HEK293 (cell line): Measurements from ENCODE around the gene SLC25A12.

Experiments
- CTCF ChIA-PET: fragments of 350-600 bp; formaldehyde crosslinking; extraction: SDS; loops from one replicate; lab custom pipeline; 2021; ENCODE audit warnings: antibody characterized with exemption; lab: Yijun Ruan, JAX
- POLR2A ChIA-PET: fragments of 300-600 bp; formaldehyde crosslinking; extraction: SDS; loops from one replicate; lab custom pipeline; 2020; ENCODE audit warnings: antibody characterized with exemption, inconsistent platforms; lab: Yijun Ruan, JAX
- H3K27ac ChIP-seq: fragments of 200-500 bp; sonication (Bioruptor generic); 2 replicates; pipeline ENCODE4 v1.5.1; 2014; ENCODE audit warnings: low read depth, low read length, control low read depth, inconsistent platforms; ENCODE audit errors: extremely low read depth
- H3K36me3 ChIP-seq, 2 experiments: fragments of 200-500 bp in 1 of 2; sonication (Bioruptor generic) in 1 of 2; 1 replicate in 1 of 2; 2 replicates in 1 of 2; pipeline ENCODE4 v1.5.1; 2014 to 2017; ENCODE audit warnings: inconsistent platforms in 2 of 2, low read length in 2 of 2; ENCODE audit not compliant: control insufficient read depth in 2 of 2, insufficient read depth in 1 of 2
- H3K4me1 ChIP-seq: fragments of 200-500 bp; sonication (Bioruptor generic); 2 replicates; pipeline ENCODE4 v1.5.1; 2014; ENCODE audit warnings: mild to moderate bottlenecking, low read length, inconsistent platforms; ENCODE audit not compliant: control insufficient read depth, insufficient read depth
- H3K4me3 ChIP-seq: 2 replicates; pipeline ENCODE4 v1.5.1; 2011; ENCODE audit warnings: low read depth, mild to moderate bottlenecking, control low read depth, low read length, moderate library complexity
- H3K9me3 ChIP-seq: fragments of 200-500 bp; sonication (Bioruptor generic); 2 replicates; pipeline ENCODE4 v1.5.1; 2014; ENCODE audit warnings: low read depth, low read length, inconsistent platforms; ENCODE audit not compliant: control insufficient read depth, insufficient read depth
- HOXA7 ChIP-seq: sonication (generic); formaldehyde crosslinking; IDR thresholded peaks from 2 replicates; pipeline ENCODE4 v1.8.1; 2022; ENCODE audit warnings: missing genetic modification reagents, borderline replicate concordance
- IKZF3 ChIP-seq: fragments of 450-650 bp; IDR thresholded peaks from 2 replicates; pipeline ENCODE4 v1.5.0; 2018; ENCODE audit warnings: missing biosample characterization, mild to moderate bottlenecking, missing genetic modification characterization, moderate library complexity
- KLF10 ChIP-seq: fragments of 450-650 bp; IDR thresholded peaks from 2 replicates; pipeline ENCODE4 v1.5.1; 2018; ENCODE audit warnings: missing biosample characterization, mild to moderate bottlenecking, missing genetic modification characterization
- KLF8 ChIP-seq: fragments of 450-650 bp; formaldehyde crosslinking; IDR thresholded peaks from 2 replicates; pipeline ENCODE4 v1.5.1; 2016; ENCODE audit warnings: missing biosample characterization, missing genetic modification characterization
- SP3 ChIP-seq: fragments of 450-650 bp; formaldehyde crosslinking; IDR thresholded peaks from 2 replicates; pipeline ENCODE4 v1.5.1; 2016; ENCODE audit warnings: missing biosample characterization, missing genetic modification characterization
- YY1 ChIP-seq: fragments of 450-650 bp; formaldehyde crosslinking; IDR thresholded peaks from 2 replicates; pipeline ENCODE4 v1.5.1; 2018; ENCODE audit warnings: missing biosample characterization, missing genetic modification characterization
- ZNF214 ChIP-seq: fragments of 450-650 bp; formaldehyde crosslinking; IDR thresholded peaks from 2 replicates; pipeline ENCODE4 v1.5.1; 2017; ENCODE audit warnings: missing biosample characterization, mild to moderate bottlenecking, missing genetic modification characterization, borderline replicate concordance
- ZNF335 ChIP-seq: fragments of 450-650 bp; formaldehyde crosslinking; conservative IDR thresholded peaks from 2 replicates; pipeline ENCODE4 v1.5.1; 2016; ENCODE audit warnings: missing biosample characterization, missing genetic modification characterization
- ZNF341 ChIP-seq: fragments of 450-650 bp; formaldehyde crosslinking; IDR thresholded peaks from 2 replicates; pipeline ENCODE4; 2016; ENCODE audit warnings: low read depth, missing biosample characterization, missing genetic modification characterization
- ZNF433 ChIP-seq: fragments of 450-650 bp; formaldehyde crosslinking; IDR thresholded peaks from 2 replicates; pipeline ENCODE4 v1.5.1; 2016; ENCODE audit warnings: missing biosample characterization, missing genetic modification characterization, low read depth
- ZNF449 ChIP-seq: fragments of 450-650 bp; formaldehyde crosslinking; IDR thresholded peaks from 2 replicates; pipeline ENCODE4 v1.5.1; 2017; ENCODE audit warnings: missing biosample characterization, mild to moderate bottlenecking, missing genetic modification characterization, moderate library complexity
- ZNF558 ChIP-seq: fragments of 450-650 bp; formaldehyde crosslinking; IDR thresholded peaks from 2 replicates; pipeline ENCODE4 v1.5.1; 2016; ENCODE audit warnings: missing biosample characterization, missing genetic modification characterization
- ZNF610 ChIP-seq: fragments of 450-650 bp; formaldehyde crosslinking; IDR thresholded peaks from 2 replicates; pipeline ENCODE4 v1.5.1; 2016; ENCODE audit warnings: missing biosample characterization, missing genetic modification characterization, borderline replicate concordance
- ZNF677 ChIP-seq: fragments of 450-650 bp; IDR thresholded peaks from 2 replicates; pipeline ENCODE4 v1.5.0; 2018; ENCODE audit warnings: missing biosample characterization, mild to moderate bottlenecking, missing genetic modification characterization, moderate library complexity
- ZNF830 ChIP-seq: fragments of 450-650 bp; IDR thresholded peaks from 2 replicates; pipeline ENCODE4 v1.5.0; 2018; ENCODE audit warnings: missing biosample characterization, missing genetic modification characterization, low read depth, mild to moderate bottlenecking, moderate library complexity
- ZSCAN23 ChIP-seq: fragments of 450-650 bp; formaldehyde crosslinking; IDR thresholded peaks from 2 replicates; pipeline ENCODE4 v1.5.1; 2016; ENCODE audit warnings: missing biosample characterization, missing genetic modification characterization
- ZSCAN4 ChIP-seq: fragments of 450-650 bp; formaldehyde crosslinking; IDR thresholded peaks from 2 replicates; pipeline ENCODE4 v1.5.1; 2017; ENCODE audit warnings: missing biosample characterization, missing genetic modification characterization
- TF ChIP-seq, protein P1 (sequence below): fragments of 450-650 bp; formaldehyde crosslinking; IDR thresholded peaks from 2 replicates; pipeline ENCODE4 v1.5.0; 2017; ENCODE audit warnings: missing biosample characterization, missing genetic modification characterization, borderline replicate concordance
- TF ChIP-seq, protein P2 (sequence below): fragments of 450-650 bp; formaldehyde crosslinking; IDR thresholded peaks from 2 replicates; pipeline ENCODE4 v1.5.1; 2017; ENCODE audit warnings: missing biosample characterization, missing genetic modification characterization

SLC25A12 gene

DNA sequence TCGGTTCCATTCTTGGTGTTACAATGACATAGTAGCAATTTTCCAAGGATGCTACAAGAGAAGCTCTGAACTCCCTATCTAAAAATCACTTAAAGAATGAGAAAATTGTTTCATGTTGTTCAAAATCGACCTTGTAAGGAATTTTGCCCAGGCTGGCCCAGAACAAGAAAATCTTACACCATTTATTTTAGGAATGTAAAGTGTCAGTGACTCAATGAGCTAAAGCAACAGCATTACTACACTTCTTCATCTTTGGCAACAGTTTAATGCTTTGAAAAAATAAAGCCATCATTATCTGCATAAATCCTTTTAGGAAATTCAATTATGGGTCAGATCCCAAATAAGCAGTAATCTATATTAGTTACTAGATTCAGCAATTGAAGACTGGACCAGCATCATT lies 38.6 kb downstream of the SLC25A12 start:
- peaks cover 0 to 15% of the 10 kb centered on the region in 2 experiments; a peak in 1 of 3 replicates for H3K36me3 ChIP-seq
- CTCF ChIA-PET, result interaction anchor here (0.6 kb wide), 1 partner anchor 21 kb away, joined by 3 read pairs; no protein-coding TSS in a partner anchor
- H3K4me1 ChIP-seq, result peaks cover 3% of the 10 kb centered on the region; the same call in 1 of the 2 replicates
- H3K27ac ChIP-seq, result no peak overlapping the region
- POLR2A ChIA-PET, result no interaction called here
- H3K9me3 ChIP-seq, result no peaks in the 10 kb centered on the region
- H3K4me3 ChIP-seq, result no peak overlapping the region
- TF ChIP-seq KLF10 (tag by site-specific recombination) (no peak), SP3 (tag by site-specific recombination) (no peak), ZNF214 (tag by site-specific recombination) (no peak), YY1 (no peak), ZSCAN23 (tag by site-specific recombination) (no peak), IKZF3 (tag by site-specific recombination) (no peak), ZNF449 (tag by site-specific recombination) (no peak), ZNF610 (tag by site-specific recombination) (no peak), ZNF558 (tag by site-specific recombination) (no peak), ZNF433 (tag by site-specific recombination) (no peak), ZNF830 (tag by site-specific recombination) (no peak), ZNF677 (tag by site-specific recombination) (no peak), ZNF341 (tag by site-specific recombination) (no peak), KLF8 (tag by site-specific recombination) (no peak)
- TF ChIP-seq, protein P1, sequence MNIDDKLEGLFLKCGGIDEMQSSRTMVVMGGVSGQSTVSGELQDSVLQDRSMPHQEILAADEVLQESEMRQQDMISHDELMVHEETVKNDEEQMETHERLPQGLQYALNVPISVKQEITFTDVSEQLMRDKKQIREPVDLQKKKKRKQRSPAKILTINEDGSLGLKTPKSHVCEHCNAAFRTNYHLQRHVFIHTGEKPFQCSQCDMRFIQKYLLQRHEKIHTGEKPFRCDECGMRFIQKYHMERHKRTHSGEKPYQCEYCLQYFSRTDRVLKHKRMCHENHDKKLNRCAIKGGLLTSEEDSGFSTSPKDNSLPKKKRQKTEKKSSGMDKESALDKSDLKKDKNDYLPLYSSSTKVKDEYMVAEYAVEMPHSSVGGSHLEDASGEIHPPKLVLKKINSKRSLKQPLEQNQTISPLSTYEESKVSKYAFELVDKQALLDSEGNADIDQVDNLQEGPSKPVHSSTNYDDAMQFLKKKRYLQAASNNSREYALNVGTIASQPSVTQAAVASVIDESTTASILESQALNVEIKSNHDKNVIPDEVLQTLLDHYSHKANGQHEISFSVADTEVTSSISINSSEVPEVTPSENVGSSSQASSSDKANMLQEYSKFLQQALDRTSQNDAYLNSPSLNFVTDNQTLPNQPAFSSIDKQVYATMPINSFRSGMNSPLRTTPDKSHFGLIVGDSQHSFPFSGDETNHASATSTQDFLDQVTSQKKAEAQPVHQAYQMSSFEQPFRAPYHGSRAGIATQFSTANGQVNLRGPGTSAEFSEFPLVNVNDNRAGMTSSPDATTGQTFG (tag by site-specific recombination), result no peak
- TF ChIP-seq, protein P2, sequence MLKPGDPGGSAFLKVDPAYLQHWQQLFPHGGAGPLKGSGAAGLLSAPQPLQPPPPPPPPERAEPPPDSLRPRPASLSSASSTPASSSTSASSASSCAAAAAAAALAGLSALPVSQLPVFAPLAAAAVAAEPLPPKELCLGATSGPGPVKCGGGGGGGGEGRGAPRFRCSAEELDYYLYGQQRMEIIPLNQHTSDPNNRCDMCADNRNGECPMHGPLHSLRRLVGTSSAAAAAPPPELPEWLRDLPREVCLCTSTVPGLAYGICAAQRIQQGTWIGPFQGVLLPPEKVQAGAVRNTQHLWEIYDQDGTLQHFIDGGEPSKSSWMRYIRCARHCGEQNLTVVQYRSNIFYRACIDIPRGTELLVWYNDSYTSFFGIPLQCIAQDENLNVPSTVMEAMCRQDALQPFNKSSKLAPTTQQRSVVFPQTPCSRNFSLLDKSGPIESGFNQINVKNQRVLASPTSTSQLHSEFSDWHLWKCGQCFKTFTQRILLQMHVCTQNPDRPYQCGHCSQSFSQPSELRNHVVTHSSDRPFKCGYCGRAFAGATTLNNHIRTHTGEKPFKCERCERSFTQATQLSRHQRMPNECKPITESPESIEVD (tag by site-specific recombination), result no peak

DNA sequence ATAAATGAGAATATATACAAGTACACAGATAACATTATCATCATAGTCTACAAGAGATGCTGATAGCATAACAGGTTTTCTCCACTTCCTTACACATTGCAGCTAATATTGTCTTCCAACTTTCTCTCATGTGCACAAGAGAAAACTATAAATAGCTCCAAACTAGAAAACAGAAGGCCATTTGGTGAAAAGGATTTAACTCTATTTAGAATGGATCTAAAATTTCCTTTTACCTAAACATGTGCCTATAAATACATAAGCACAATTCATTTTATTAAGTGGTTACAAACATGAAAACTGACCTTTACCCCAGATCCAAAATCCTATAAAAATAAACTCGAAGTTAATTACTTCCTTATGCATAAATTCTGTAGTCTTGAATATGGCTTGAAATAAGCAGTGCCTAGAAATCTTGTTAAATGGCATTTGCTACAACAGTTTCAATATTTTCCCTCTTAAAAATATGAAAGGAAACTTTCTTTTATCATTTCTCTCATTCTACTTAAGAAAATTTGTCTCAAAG lies 41.6 kb downstream of the SLC25A12 start:
- Histone ChIP-seq H3K4me3 (no peak overlapping the region), H3K36me3 (peaks cover 0 to 15% of the 10 kb centered on the region in 2 experiments; a peak in 1 of 3 replicates)
- TF ChIP-seq, protein P2 (tag by site-specific recombination), result peak; percentile 33
- TF ChIP-seq ZNF335 (tag by site-specific recombination), result no peak
- TF ChIP-seq HOXA7 (CRISPR knock-in tag), result no peak
- TF ChIP-seq ZSCAN4 (tag by site-specific recombination), result no peak
- TF ChIP-seq, all 188 proteins: peak for 1
- CTCF ChIA-PET, result no interaction called here
- POLR2A ChIA-PET, result no interaction called here
- Histone ChIP-seq H3K4me1 (peaks cover 3% of the 10 kb centered on the region; the same call in 1 of the 2 replicates), H3K9me3 (no peaks in the 10 kb centered on the region), H3K27ac (no peak overlapping the region)
